ENCODE results near the gene TCERG1L.

The TCERG1L gene

DNA sequence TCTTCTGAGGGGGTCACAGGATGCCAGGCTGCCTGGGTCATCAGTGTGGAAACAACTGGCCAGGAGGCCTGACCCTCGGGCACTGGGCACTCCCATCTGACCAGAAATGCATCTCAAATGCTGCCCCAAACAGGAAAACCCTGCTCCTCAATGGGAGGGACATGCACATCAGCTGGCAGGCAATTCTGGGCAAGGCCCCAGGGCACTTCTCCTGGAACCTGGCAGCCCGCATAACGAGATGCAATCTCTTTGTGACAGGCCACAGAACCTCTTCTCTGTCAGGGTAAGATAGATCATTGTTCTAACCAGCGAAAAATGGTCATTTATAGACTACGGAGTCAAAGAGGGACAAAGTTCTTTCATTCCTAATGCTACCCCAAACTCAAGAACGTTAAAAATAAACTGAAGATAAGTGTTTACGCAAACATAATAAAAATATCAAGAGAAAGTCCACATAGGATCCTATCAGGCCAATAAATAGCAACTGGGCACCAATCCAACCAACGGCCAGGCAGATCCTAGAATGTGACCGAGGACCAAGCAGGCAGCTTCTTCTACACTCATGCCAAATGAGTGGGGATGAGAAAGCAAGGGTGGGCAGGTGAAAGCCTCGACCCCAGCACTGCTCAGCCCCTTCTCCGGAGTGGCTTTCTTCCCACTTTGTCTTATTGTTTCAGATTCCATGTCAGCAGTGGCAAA lies 212.3 kb downstream of the TCERG1L start:
- no peak for DNase-seq

DNA sequence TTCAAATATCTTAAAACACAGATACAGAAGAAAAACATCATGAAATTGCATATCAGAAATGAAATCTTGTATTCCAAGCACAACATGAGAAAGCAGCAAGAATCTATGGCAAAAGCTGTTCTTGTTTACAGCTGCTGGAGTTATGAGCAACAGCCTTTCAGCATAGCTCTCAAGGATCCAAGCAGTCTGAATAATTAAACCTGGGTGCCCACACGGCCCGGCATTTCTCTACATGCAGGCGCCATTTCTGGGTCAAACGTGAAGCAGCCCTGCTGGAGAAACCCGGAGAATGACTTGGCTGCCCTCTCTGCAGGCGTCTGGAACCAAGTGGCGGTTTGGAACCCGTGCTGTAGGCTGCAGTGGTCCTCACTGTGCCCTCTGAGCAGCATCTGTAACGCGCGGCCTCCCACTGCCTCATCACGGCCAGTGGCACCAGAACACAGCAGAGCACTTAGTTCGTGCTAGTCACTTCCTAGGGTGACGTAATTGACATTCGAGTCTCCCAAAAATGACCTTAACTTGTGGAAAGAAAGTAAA lies 213.0 kb downstream of the TCERG1L start:
- no peak for DNase-seq

DNA sequence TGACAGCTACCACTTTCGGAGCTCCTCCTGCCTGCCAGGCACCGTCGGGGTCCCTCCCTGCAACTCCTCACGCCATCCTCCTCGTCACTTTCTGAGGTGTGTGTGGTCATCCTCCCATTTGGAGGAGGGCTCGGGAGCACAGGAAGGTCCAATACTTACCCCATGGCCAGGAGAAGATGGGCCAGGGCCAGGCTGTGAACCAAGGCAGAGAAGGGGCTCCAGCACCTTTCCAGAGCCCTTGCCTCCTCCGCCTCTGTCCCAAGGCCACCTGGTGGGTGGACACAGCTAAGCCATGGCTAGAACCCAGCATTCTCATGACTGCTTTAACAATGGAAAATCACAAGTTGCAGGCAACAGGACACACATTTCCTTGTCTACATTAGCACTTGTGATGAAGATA lies 215.5 kb downstream of the TCERG1L start:
- DNase-seq = no peak

- no peak for DNase-seq
Measured at GRCh38 chr10:131095313-131095580, 216.3 kb downstream of the TCERG1L start.

DNA sequence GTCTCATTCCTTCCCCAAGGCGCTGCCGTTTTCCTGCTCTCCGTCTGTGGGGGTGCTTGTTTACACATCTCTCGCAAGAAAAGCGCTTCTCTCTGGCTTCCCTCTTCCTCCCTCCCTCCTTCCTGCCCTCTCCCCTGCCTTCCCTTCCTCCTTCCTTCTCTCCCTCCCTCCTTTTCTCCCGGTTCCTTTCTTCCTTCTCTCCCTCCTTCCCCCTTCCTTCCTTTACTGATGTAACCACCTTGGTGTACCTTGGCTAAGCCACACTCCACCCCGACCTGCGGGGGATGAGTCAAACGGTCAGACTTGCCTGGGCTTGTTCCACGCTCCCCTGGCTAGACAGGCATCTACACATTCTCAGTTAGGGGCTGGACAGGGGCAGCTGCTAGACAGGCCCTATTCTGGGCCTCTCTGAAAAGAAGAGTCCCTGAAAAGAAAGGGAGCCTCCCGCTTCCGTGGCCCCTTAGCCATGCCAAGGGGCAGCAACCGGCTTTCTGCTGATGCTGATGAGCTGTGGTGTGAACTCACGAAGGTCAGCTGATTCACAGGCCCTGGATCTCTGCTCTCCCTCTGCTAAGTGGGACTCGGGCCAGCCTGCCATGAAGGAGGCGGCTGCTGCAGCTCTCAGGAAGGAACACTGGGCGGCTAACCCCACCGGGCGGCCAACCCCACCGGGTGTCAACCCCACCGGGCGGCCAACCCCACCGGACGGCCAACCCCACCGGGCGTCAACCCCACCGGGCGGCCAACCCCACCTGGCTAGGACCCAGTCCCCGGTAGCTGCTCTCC lies 216.8 kb downstream of the TCERG1L start:
- DNase-seq = no peak

DNA sequence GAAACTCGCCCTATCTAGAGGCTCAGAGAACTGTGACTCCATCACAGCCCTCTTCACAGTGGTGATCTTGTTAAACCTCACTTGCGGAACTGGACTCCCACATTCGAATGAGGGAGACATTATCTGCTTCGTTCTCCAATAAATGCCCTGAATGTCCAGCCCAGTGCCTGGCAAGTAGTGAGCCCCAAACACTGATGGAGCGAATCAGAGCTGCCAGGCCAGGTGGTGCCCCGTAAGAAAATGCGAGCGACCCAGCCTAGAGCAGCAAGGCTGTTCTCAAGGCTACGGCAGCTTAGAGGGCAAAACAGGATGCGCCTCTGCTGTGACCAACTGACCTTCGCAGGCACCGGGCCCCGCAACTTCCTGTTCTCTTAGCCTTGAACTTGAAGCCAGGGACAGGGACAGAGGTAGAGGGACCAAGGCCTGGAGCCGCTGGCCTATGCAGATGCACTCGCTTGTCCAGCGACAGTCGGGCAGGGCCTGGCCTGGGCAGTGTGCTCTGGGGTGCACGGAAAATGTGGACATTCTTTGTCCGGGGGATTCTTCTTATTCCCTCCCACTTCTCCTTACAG lies 217.6 kb downstream of the TCERG1L start:
- no peak for DNase-seq

DNA sequence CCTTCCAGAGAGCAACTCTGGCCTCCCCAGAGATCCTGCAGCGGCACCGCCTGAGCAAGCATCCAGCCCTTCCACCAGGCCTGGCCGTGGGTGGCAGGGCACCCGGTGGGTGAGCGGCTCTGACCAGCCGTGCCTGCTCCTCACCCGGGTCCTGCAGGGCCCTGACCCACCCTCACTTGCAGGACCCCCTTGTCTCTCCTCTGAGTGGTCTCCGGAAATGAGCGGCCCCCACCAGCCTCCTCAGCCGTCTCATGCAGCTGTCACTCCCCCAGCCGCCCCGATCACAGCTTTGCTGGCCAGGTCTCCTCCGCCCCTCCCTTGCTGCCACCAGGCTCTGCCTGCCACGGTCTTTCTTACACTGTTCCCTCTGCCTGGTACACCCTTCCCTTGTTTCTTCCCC lies 218.2 kb downstream of the TCERG1L start:
- DNase-seq = no peak

GRCh38 chr10:131092876-131093275 lies 218.6 kb downstream of the TCERG1L start:
- DNase-seq = no peak

DNA sequence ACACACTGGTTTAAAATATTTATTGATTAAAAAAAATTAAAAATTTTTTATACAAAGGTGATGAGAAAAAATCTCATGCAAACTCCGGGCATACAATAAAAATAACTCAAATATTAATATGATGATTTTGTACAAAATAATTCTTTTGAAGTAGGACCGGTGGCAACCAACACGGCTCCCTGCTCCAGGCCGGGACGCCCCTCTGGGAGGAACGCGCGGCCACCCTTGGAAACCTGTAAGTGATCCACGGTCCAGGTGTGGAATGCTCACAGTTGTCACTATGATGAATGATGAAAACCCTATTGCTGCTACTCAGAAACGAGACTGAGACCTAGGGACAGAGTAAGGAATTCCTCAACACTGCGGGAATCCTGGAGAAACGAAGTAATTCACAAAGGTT lies 219.1 kb downstream of the TCERG1L start:
- DNase-seq = no peak

DNA sequence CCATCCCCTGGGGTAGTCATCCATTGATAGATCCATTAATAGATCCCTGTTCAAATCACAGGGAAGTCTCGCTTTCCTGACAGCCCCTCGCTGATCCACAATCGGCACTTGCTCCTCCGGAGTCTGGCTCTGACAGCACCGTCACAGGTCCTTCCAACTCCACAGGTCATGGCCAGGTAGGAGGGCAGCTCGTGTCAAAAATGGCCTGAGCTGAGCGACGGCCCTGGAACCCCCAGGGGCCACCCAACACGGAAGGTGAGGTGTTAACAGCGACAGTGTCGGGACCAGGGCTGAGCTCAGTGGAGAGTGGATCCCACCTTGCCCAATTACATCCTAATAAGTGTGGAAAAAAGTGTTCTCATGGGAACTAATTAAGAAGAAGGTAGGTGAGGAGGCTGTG lies 219.8 kb downstream of the TCERG1L start:
- no peak for DNase-seq

GRCh38 chr10:131090761-131091661 lies 220.5 kb downstream of the TCERG1L start:
- DNase-seq = no peak

DNA sequence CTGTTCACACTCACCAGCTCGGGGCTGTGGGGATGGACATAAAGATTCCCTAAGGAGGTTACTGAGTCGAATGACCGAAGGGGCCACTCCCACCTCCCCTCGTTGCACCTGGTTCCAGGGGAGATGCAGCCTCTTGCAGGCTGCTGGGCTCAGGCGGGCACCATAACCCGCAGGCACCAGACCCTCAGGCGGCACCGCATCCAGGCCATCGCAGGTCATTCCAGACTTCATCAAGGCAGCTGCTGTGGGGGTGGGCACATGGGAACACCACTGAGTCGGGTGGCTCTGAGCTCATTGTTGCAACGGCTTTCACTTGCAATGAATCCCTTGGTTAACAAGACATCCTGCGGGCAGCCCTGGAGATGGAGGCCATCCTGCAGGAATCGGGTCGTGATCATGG lies 221.7 kb downstream of the TCERG1L start:
- no peak for DNase-seq

GRCh38 chr10:131089150-131089549 lies 222.4 kb downstream of the TCERG1L start:
- no peak for DNase-seq

- no peak for DNase-seq
Measured at GRCh38 chr10:131088619-131089018, 222.9 kb downstream of the TCERG1L start.

DNA sequence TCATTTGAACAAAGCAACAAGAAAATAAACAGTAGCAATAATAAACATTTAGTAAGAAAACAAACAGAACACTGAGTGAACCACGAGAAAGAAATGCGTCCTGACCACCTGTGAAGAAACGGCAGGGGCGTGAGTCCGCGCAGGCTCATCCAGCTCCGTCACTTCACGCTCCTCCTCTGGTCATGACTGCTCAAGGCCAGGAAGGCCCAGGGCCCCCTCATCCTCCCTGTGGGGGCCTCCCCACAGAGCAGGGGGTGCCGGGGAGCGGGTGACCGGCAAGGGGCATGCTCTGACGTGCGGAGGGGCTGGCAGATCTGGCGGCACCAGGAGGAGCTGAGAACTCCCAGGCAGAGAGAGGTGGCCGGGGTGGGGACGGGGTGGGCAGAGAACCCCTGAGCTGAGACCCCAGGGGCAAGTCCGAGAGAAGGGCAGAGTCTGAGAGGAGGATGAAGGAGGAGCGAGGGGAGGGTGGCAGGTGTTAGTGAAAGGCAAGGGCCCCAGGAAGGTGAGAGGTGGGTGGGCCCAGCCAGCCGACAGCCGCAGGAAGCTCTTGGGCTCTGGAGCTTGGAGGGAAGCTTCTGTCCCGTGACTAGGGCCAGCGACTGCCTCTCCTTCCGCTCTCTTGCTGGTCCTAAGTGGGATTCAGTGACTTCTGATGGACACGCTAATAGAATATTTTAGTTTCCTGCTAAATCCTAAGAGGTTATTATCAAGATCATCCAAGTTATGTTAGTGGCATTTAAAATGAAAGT lies 223.9 kb downstream of the TCERG1L start:
- no peak for DNase-seq

- no peak for DNase-seq
Measured at GRCh38 chr10:131086511-131086910, 225.0 kb downstream of the TCERG1L start.

GRCh38 chr10:131086094-131086493 lies 225.4 kb downstream of the TCERG1L start:
- DNase-seq = no peak

- no peak for DNase-seq
Measured at GRCh38 chr10:131085091-131085860, 226.2 kb downstream of the TCERG1L start.

GRCh38 chr10:131084791-131085090 lies 226.8 kb downstream of the TCERG1L start:
- no peak for DNase-seq

DNA sequence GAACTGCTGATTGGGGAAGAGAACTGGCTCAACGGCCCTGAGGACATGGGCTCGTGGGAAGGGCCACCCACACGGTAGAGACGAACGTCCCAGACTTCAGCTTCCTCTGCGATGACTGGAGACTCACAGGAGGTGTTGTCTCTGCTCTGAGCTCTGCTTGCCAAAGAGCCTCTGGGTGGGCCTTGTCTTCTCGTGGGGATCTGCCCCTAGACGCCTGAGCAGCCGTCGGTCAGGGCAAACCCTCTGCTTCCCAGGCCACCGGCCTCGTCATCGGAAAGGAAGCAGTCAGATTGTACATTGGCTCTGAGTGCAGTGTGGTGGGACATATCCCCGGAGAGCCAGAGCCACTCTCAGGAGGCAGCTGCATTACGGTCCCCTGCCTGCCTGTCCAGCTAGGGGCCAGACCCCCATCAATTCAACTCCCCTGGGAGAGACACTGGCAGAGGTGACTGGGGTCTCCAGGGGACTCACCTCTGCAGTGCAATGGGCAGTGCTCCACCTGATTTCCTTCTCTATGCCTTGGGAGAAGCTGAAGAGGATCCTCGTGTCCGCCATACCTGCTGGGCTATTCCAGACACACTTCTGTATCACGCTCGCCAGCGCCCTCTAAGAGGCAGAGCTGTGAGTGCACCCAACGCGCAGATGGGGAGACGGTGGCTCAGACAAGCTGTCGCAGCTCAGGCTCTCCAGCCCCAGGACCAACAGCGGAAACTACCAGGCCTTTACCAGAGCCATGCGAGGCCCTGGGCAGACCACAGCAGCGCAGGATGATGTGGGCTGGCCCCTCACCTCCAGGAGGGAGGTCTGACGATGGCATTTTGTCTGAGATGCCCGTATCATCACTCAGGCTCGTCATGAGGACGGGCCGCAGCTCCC lies 227.4 kb downstream of the TCERG1L start:
- DNase-seq = no peak

Data from fibroblast of skin of back (primary cell).